Measurements from ENCODE around the gene DLD. TPM values are rescaled to one million over a fixed set of nuclear protein-coding genes. Genes with fewer than 3 reads are reported as not detected.

The DLD gene
- total RNA-seq, 2 experiments from 2014 or later = 43.8 to 82.3 TPM

DNA sequence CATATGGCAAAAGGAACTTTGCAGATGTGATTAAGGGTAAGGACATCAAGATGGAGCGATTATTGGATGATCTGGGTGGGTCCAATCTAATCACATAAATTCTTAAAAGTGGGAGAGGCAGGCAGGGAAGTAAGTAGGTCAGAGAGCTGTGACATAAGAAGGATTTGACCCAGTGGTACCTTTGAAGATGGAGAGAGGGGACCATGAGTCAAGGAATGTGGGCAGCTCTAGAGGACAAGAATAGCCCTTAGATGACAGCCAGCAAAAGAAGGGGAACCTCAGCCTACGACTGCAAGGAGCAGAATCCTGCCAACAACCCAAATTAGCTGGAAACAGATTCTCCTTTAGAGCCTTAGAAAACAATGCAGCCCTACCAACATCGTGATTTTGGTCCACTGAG lies 77.5 kb downstream of the DLD start:
- CTCF ChIA-PET (ENCODE audit: unreplicated experiment) = no interaction called here
- intact Hi-C loops (cut with micrococcal nuclease; ENCODE audit: unreplicated experiment) = no loop called here
- H3K79me2 ChIP-seq (ENCODE audit: insufficient read depth, low read depth, low read length) = no peaks in the 10 kb centered on the region
- H3K4me1 ChIP-seq (ENCODE audit: insufficient read depth, low read length, poor library complexity, severe bottlenecking) = no peaks in the 10 kb centered on the region
- POLR2A ChIA-PET = interaction anchor here (0.7 kb wide), 1 partner anchor 9 kb away, joined by 3 read pairs; no protein-coding TSS in a partner anchor
- no peak overlapping the region for H2AFZ ChIP-seq (ENCODE audit: low read length)
- H4K20me1 ChIP-seq (ENCODE audit: insufficient read depth, low read length) = no peaks in the 10 kb centered on the region
- no peak overlapping the region for H3K27ac ChIP-seq (ENCODE audit: low read depth, low read length, poor library complexity, severe bottlenecking)
- H3K4me3 ChIP-seq (ENCODE audit: low read depth, low read length, poor library complexity, severe bottlenecking) = no peak overlapping the region
- no peaks in the 10 kb centered on the region for H3K36me3 ChIP-seq (ENCODE audit: insufficient read depth, low read length)
- H3K4me2 ChIP-seq (ENCODE audit: low read length) = no peak overlapping the region
- no TSS peak for BruUV-seq (replicated peaks)
- DNase-seq (ENCODE audit: low spot score) = no peak
- TF ChIP-seq CTCF (conservative IDR thresholded peaks at IDR 0.05; ENCODE audit: low read length) = no peak
- no peak for TF ChIP-seq EZH2phosphoT487 (IDR thresholded peaks at IDR 0.05; ENCODE audit: borderline replicate concordance, low read depth, low read length)
- H3K9me3 ChIP-seq (ENCODE audit: low read length) = no peaks in the 10 kb centered on the region
- no peaks in the 10 kb centered on the region for H3K9me2 ChIP-seq (ENCODE audit: insufficient read depth, low read length)

GRCh38 chr7:107969856-107970255 lies 78.9 kb downstream of the DLD start:
- H3K9me3 ChIP-seq (ENCODE audit: low read length) = no peaks in the 10 kb centered on the region
- BruUV-seq (replicated peaks) = no TSS peak

More at GRCh38 chr7:107969856-107970255, 78.9 kb downstream of the DLD start:
- Histone ChIP-seq H3K36me3 (ENCODE audit: insufficient read depth, low read length) (no peaks in the 10 kb centered on the region), H3K27ac (ENCODE audit: low read depth, low read length, poor library complexity, severe bottlenecking) (no peak overlapping the region), H3K4me1 (ENCODE audit: insufficient read depth, low read length, poor library complexity, severe bottlenecking) (no peaks in the 10 kb centered on the region), H3K79me2 (ENCODE audit: insufficient read depth, low read depth, low read length) (no peaks in the 10 kb centered on the region), H2AFZ (ENCODE audit: low read length) (no peak overlapping the region), H3K4me2 (ENCODE audit: low read length) (no peak overlapping the region), H4K20me1 (ENCODE audit: insufficient read depth, low read length) (no peaks in the 10 kb centered on the region), H3K4me3 (ENCODE audit: low read depth, low read length, poor library complexity, severe bottlenecking) (no peak overlapping the region), H3K9me2 (ENCODE audit: insufficient read depth, low read length) (no peaks in the 10 kb centered on the region)
- intact Hi-C loops (cut with micrococcal nuclease; ENCODE audit: unreplicated experiment) = no loop called here
- ChIA-PET POLR2A (no interaction called here), CTCF (ENCODE audit: unreplicated experiment) (no interaction called here)
- TF ChIP-seq CTCF (conservative IDR thresholded peaks at IDR 0.05; ENCODE audit: low read length) = no peak
- TF ChIP-seq EZH2phosphoT487 (IDR thresholded peaks at IDR 0.05; ENCODE audit: borderline replicate concordance, low read depth, low read length) = no peak
- no peak for DNase-seq (ENCODE audit: low spot score)

Other genes starting within 250 kb of the DLD start
- gene SLC26A4, start 230.4 kb upstream of the DLD start, total RNA-seq (2014; rRNA removed; shearing (Covaris generic)) = 0.26 TPM in 1 of 2 replicates, not detected in the other
- gene SLC26A4, start 230.4 kb upstream of the DLD start, total RNA-seq (2022) = 0.27 TPM in 1 of 2 replicates, not detected in the other
- 22.9 and 25.7 TPM in 2 replicates for gene CBLL1, start 147.0 kb upstream of the DLD start, total RNA-seq (2014; rRNA removed; shearing (Covaris generic))
- 41.4 and 57.2 TPM in 2 replicates for gene CBLL1, start 147.0 kb upstream of the DLD start, total RNA-seq (2022)
- not detected in 2 replicates for gene SLC26A3, start 88.0 kb upstream of the DLD start, total RNA-seq (2014; rRNA removed; shearing (Covaris generic))
- not detected in 2 replicates for gene SLC26A3, start 88.0 kb upstream of the DLD start, total RNA-seq (2022)
- gene LAMB1, start 112.0 kb downstream of the DLD start, total RNA-seq (2014; rRNA removed; shearing (Covaris generic)) = not detected in 2 replicates
- 0.17 TPM in 1 of 2 replicates, not detected in the other for gene LAMB1, start 112.0 kb downstream of the DLD start, total RNA-seq (2022)
- not detected in 2 replicates for gene LAMB4, start 239.2 kb downstream of the DLD start, total RNA-seq (2014; rRNA removed; shearing (Covaris generic))
- gene LAMB4, start 239.2 kb downstream of the DLD start, total RNA-seq (2022) = not detected in 2 replicates